ENCODE results near the gene POLR3K. TPM values are rescaled to one million over a fixed set of nuclear protein-coding genes. Genes with fewer than 3 reads are reported as not detected.

Gene POLR3K
- polyA plus RNA-seq, 1 of the 3 experiments (the other 2 are of a cell fraction) = 54.5 TPM

DNA sequence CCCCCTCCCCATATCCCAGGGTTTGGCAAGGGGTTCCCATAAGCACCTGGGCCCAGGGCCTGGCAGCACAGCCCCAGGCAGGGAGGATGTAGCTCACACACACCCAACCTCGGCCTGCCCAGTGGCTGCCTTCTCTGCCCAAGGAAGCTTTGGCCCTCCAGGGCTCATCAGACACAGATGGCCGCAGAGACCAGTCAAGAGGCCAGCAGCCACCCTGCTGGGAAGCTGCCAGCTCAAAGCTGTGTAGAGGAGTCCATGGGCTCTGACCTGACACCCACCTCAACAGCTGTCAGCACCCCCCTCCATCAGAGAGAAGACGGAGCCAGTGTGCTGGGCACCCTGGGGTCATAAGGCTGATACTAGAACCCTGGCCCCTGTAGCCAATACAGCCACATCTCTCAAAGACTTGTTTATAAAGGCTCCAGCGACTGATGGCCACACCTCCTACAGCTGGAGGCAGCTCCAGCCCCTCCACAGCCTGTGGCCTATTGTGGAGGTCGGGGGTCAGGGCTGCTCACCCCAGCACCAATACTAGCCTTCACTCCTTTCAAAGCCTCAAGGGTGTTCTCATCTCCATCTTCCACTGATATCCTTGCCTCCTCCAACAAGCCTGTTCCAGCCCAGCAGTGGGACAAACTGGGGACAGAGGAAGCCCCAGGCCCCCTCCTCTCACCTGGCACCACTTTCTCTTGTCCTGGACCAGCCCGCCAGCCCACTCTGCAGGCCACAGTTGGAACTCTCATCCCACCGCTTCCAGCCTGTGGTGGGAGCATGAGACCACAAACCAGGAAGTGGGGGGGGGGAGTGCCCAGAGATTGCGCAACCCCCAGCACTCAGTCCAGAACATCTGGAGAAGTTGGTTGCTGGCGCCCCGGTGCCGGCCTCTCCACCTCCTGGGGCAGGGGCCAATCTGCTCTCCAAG lies 22.4 kb upstream of the POLR3K start:
- Histone ChIP-seq H3K9me2 (no peaks in the 10 kb centered on the region), H3K79me2 (ENCODE audit: insufficient read depth) (peaks cover 33% of the 10 kb centered on the region), H3K9ac (no peak overlapping the region), H3F3A (replicated peaks; ENCODE audit: insufficient read depth) (peaks cover 8% of the 10 kb centered on the region), H3K4me3 (ENCODE audit: low read depth in 2 of 2, low read length in 1 of 2) (no peak overlapping the region), H3K27ac (ENCODE audit: low read depth in 2 of 2, low read length in 1 of 2) (peak overlapping the region; percentile 58 to 84; a peak in 2 of 4 replicates), H3K9me3 (no peaks in the 10 kb centered on the region), H3K4me1 (ENCODE audit: control insufficient read depth in 1 of 2, insufficient read depth in 2 of 2, low read depth in 1 of 2, low read length in 1 of 2) (peaks cover 23 to 60% of the 10 kb centered on the region in 2 experiments), H3K4me2 (peak overlapping the region; percentile 99; the same call in 1 of the 2 replicates), H4K20me1 (ENCODE audit: insufficient read depth) (peaks cover 4% of the 10 kb centered on the region), H2AFZ (ENCODE audit: low read depth) (no peak overlapping the region), H3K36me3 (replicated peaks in 1 of 2; ENCODE audit: control insufficient read depth in 1 of 2, insufficient read depth in 2 of 2, low read length in 1 of 2) (peaks cover 11% of the 10 kb centered on the region in 2 experiments), H3K27me3 (ENCODE audit: insufficient read depth) (no peaks in the 10 kb centered on the region)
- WGBS (ENCODE audit: low lambda C conversion rate) = 73% methylated on average over 8 of the region's 11 CpGs
- ChIA-PET CTCF (interaction anchor here (0.5 to 21.2 kb wide), 8 partner anchors 10 to 367 kb away, joined by 3 to 793 read pairs (median 4); no protein-coding TSS in a partner anchor), POLR2A (interaction anchor here (0.5 to 0.6 kb wide), 2 partner anchors 12 to 146 kb away, joined by 3 read pairs; no protein-coding TSS in a partner anchor)
- TF ChIP-seq, protein P1, sequence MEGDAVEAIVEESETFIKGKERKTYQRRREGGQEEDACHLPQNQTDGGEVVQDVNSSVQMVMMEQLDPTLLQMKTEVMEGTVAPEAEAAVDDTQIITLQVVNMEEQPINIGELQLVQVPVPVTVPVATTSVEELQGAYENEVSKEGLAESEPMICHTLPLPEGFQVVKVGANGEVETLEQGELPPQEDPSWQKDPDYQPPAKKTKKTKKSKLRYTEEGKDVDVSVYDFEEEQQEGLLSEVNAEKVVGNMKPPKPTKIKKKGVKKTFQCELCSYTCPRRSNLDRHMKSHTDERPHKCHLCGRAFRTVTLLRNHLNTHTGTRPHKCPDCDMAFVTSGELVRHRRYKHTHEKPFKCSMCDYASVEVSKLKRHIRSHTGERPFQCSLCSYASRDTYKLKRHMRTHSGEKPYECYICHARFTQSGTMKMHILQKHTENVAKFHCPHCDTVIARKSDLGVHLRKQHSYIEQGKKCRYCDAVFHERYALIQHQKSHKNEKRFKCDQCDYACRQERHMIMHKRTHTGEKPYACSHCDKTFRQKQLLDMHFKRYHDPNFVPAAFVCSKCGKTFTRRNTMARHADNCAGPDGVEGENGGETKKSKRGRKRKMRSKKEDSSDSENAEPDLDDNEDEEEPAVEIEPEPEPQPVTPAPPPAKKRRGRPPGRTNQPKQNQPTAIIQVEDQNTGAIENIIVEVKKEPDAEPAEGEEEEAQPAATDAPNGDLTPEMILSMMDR (IDR thresholded peaks at IDR 0.05) = peak; percentile 27
- TF ChIP-seq TCF12 (IDR thresholded peaks at IDR 0.05) (no peak), USF1 (IDR thresholded peaks at IDR 0.05; ENCODE audit: borderline replicate concordance, low read depth) (no peak), ELF1 (IDR thresholded peaks at IDR 0.05) (peak; percentile 44; the same call in 1 of the 2 replicates), CHD2 (IDR thresholded peaks at IDR 0.05; ENCODE audit: low read length, partially characterized antibody) (no peak), EP300 (IDR thresholded peaks at IDR 0.05; ENCODE audit: borderline replicate concordance in 1 of 2, low read depth in 1 of 2, low read length in 1 of 2) (no peak), ZBTB33 (IDR thresholded peaks at IDR 0.05; ENCODE audit: borderline replicate concordance, low read depth) (no peak), RCOR1 (IDR thresholded peaks at IDR 0.05; ENCODE audit: low read length) (no peak), NFIC (IDR thresholded peaks at IDR 0.05; ENCODE audit: borderline replicate concordance) (no peak)
- DNase-seq = peak; percentile 63
